Small intestine (tissue), 7 donors: ENCODE measurements around the gene ALKAL2. TPM values are rescaled to one million over a fixed set of nuclear protein-coding genes. Genes with fewer than 3 reads are reported as not detected.
"Not testable (repeated sequence)": the region's sequence is repeated elsewhere in the genome, so short reads cannot be mapped to it uniquely, and the experiment has no call there.

Experiments used
- DNase-seq, 2 donors: peaks; one replicate each; pipeline versions ENCODE4 v3.0.0 to v3.0.0-alpha.2; 2013
- FAIRE-seq: peaks from 2 replicates; lab custom pipeline; 2012; peaks lifted over from hg19 to GRCh38; lab: Jason Lieb, UNC
- H3K27ac ChIP-seq, 3 donors: one replicate each; pipeline ENCODE4 v1.5.1; 2013; ENCODE audit warnings: low read length in 2 of 3, mild to moderate bottlenecking in 2 of 3, control low read depth in 1 of 3, inconsistent platforms in 1 of 3, low read depth in 1 of 3, moderate library complexity in 1 of 3
- H3K27me3 ChIP-seq, 3 donors: one replicate each; pipeline ENCODE4 v1.6.1; 2013; ENCODE audit warnings: low read length in 3 of 3, inconsistent platforms in 1 of 3; ENCODE audit not compliant: control insufficient read depth in 3 of 3, insufficient read depth in 3 of 3
- H3K36me3 ChIP-seq, 3 donors: one replicate each; pipeline ENCODE4 v1.6.1; 2013; ENCODE audit warnings: low read length in 3 of 3, inconsistent platforms in 1 of 3, low read depth in 1 of 3, mild to moderate bottlenecking in 1 of 3, moderate library complexity in 1 of 3; ENCODE audit not compliant: control insufficient read depth in 3 of 3, insufficient read depth in 2 of 3
- H3K4me1 ChIP-seq, 3 donors: one replicate each; pipeline ENCODE4 v1.6.1; 2013; ENCODE audit warnings: low read length in 2 of 3, inconsistent platforms in 1 of 3, low read depth in 1 of 3, mild to moderate bottlenecking in 1 of 3, moderate library complexity in 1 of 3; ENCODE audit not compliant: control insufficient read depth in 3 of 3, insufficient read depth in 2 of 3
- H3K4me3 ChIP-seq, 3 donors: one replicate each; pipeline ENCODE4 v1.5.1; 2013; ENCODE audit warnings: low read length in 3 of 3, control low read depth in 1 of 3, inconsistent platforms in 1 of 3, low read depth in 1 of 3, mild to moderate bottlenecking in 1 of 3, moderate library complexity in 1 of 3
- H3K9me3 ChIP-seq, 2 donors: one replicate each; pipeline ENCODE4 v1.6.1; 2013; ENCODE audit warnings: low read depth in 1 of 2, low read length in 1 of 2; ENCODE audit not compliant: control insufficient read depth in 2 of 2, insufficient read depth in 1 of 2
- WGBS, 3 donors: extraction: QIAGEN DNeasy Blood & Tissue Kit; methylation state at CpG; one replicate each; pipeline ENCODE4 v1.1.7; 2013; 5-methylcytosine and 5-hydroxymethylcytosine counted together
- polyA plus RNA-seq, 4 donors: library from polyadenylated mRNA; stranded (reverse) in 3 of 4; unstranded in 1 of 4; fragments of 200-250 nt in 3 of 4; fragments of 120-200 nt in 1 of 4; gene quantifications; one replicate each; pipeline versions ENCODE4 v1.2.1 to v1.2.3, GENCODE V29; 2013
- donor health status: healthy with polysubstance abuse.
- donor health status: control.
- donor health status: control.
- donor health status: Bipolar disorder and iron deficiency.
- donor health status: healthy.

Gene ALKAL2
- polyA plus RNA-seq, 4 donors: 0.45 to 3.5 (median 2.8) TPM

DNA sequence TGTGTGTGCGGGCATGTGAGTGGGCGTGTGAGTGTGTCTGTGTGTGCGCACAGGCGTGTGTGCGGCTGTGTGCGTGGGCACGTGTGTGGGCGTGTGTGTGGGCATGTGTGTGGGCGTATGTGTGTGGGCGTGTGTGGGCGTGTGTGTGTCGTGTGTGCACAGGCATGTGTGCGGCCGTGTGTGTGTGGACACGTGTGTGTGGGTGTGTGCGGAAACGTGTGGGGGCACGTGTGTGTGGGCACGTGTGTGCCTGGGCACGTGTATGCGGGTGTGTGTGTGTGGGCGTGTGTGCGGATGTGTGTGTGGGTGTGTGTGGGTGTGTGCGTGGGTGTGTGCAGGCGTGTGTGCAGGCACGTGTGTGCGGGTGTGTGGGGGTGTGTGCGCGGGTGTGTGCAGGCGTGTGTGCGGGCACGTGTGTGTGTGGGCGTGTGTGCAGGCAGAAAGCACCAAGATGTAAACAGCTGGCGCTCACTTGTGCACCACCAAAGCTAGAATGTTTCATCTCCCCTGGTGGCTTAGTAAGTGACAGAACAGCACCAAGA lies 31.2 kb upstream of the ALKAL2 start:
- Histone ChIP-seq H3K36me3 (no peaks in the 10 kb centered on the region), H3K27ac (no peak overlapping the region), H3K4me3 (no peak overlapping the region), H3K9me3 (peaks cover 0 to 4% of the 10 kb centered on the region in 2 donors), H3K27me3 (no peaks in the 10 kb centered on the region), H3K4me1 (no peaks in the 10 kb centered on the region)
- WGBS, 3 donors: 87 to 90% (median 87%) methylated on average over 32 to 34 of the region's 34 CpGs
- no peak for DNase-seq
- no peak for FAIRE-seq

DNA sequence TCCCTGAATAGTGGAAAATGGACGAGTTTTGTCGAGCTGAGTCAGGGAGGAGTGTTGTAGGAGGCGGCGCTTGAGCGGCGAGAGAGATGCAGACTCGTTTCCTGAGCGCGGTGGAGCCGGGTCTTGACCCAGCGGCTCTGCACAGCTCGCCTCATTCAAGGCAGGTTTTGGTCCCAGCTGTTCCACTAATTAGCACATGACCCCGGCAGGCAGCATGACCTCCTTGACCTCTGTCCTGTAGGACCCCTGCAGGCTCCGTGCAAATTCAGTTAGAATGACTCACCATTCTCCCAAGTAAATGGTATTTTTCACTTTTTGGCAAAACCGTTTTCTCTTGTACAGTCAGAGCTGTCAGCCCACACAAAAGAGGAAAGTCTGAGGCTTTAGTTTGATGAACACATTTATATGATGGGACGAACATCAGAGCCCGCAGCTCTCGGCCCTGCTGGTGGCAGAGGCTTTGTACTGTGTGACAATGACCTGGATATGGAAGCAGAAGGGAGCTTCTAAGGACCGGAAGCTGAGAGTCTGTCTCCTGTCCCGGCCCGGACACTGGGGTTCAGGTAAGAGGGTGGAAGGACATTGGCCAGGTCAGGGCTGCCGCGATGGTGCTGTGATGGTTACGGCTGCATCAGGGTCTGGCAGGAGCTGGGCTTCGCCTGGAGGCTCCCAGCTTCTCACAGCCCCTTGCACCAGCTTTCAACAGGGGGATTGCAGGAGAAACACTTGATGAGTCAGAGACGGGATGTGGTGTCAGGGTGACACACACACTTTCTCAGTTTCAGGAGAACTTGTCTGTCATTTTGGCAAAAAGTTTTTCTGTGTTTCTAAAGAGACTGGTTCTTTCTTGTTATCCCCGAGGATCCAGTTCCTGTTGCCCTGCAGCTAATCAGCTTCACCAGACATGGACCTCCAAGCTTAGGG lies 29.9 kb upstream of the ALKAL2 start:
- FAIRE-seq: no peak
- Histone ChIP-seq H3K27me3 (no peaks in the 10 kb centered on the region), H3K4me1 (no peaks in the 10 kb centered on the region), H3K27ac (peak overlapping the region in 1 of 3 donors; percentile 4), H3K9me3 (peaks cover 0 to 4% of the 10 kb centered on the region in 2 donors), H3K36me3 (no peaks in the 10 kb centered on the region), H3K4me3 (no peak overlapping the region)
- 68 to 78% (median 73%) methylated on average over 27 of the region's 27 CpGs for WGBS, 3 donors
- peak in 1 of 2 donors; percentile 11 for DNase-seq

DNA sequence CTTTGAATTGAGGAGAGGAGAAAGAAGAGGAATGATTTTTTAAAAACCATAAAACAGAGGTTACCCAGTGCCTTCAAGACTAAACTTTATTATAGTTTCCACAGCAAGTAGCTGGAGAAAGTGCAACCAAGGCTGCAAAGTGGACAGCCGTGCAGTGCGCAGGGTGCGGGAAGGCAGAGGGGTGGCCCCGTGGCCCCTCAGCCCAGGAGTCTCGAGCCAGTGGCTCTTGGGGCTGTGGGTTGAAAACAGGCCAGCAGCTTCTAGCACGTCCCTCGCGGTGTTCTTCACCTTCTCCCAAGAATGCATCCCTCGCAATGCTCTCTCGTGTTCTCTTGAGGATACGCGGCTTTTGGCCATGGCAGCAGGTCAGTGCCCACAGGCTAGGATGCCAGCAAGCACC lies 28.5 kb upstream of the ALKAL2 start:
- 92 to 95% (median 92%) methylated on average over 12 of the region's 12 CpGs for WGBS, 3 donors
- Histone ChIP-seq H3K4me3 (no peak overlapping the region), H3K27ac (no peak overlapping the region), H3K4me1 (no peaks in the 10 kb centered on the region), H3K27me3 (no peaks in the 10 kb centered on the region), H3K36me3 (no peaks in the 10 kb centered on the region), H3K9me3 (peaks cover 0 to 4% of the 10 kb centered on the region in 2 donors)
- FAIRE-seq (no peak), DNase-seq (no peak)

DNA sequence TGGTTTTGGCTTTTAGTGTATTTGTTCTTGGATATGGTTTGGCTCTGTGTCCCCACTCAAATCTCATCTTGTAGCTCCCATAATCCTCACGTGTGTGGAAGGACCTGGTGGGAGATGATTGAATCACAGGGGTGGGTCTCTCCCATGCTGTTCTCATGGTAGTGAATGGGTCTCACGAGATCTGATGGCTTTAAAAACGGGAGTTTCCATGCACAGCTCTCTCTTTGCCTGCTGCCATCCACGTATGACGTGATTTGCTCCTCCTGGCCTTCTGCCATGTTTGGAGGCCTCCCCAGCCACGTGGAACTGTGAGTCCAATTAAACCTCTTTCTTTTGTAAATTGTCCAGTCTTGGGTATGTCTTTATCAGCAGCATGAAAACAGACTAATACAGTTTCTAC lies 28.0 kb upstream of the ALKAL2 start:
- WGBS, 3 donors: 57 to 63% (median 63%) methylated on average over 6 of the region's 6 CpGs
- not testable (repeated sequence) for H3K27ac ChIP-seq, H3K4me3 ChIP-seq, H3K4me1 ChIP-seq, H3K27me3 ChIP-seq, DNase-seq, H3K9me3 ChIP-seq, FAIRE-seq, H3K36me3 ChIP-seq

DNA sequence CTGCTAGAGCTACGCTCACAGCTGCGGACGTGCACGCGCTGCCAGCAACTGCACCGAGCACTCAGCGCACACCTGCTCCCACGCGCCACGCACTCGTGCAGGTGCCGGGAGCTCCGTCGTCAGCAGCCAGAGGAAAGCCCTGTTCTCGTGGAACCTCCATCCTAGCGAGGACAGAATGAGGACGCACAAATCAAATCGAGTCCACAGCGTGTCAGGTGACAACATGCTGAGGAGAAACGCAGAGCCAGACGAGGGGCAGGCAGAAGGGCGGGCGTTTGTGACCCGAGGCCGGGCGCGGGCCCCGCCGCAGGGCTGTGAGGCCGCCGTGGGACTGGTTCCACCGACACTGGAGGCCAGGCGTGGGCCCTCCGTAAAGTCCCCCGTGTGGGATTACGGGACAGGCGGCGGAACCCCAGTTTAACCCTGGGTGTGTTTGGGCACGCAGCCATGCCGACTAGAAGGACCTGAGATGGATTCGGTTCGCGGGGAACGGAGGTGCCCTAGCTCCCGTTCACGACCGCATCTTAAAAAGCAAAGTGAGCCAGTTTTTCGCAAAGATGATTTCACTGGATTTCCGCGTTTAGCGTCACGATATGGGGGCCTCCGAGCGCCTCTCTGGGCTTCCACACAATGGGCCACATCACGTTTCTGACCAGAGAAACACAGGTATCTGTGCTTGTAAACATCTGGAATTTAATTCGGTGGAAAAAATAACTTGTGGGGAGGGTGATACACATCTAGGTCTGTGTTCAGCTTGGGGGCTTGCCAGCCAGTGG lies 26.9 kb upstream of the ALKAL2 start:
- no peaks in the 10 kb centered on the region for H3K27me3 ChIP-seq
- no peaks in the 10 kb centered on the region for H3K36me3 ChIP-seq
- H3K9me3 ChIP-seq: peaks cover 0 to 4% of the 10 kb centered on the region in 2 donors
- no peak overlapping the region for H3K4me3 ChIP-seq
- WGBS, 3 donors: 92 to 93% (median 92%) methylated on average over 56 of the region's 56 CpGs
- DNase-seq (no peak), FAIRE-seq (no peak)
- H3K4me1 ChIP-seq: no peaks in the 10 kb centered on the region
- no peak overlapping the region for H3K27ac ChIP-seq

DNA sequence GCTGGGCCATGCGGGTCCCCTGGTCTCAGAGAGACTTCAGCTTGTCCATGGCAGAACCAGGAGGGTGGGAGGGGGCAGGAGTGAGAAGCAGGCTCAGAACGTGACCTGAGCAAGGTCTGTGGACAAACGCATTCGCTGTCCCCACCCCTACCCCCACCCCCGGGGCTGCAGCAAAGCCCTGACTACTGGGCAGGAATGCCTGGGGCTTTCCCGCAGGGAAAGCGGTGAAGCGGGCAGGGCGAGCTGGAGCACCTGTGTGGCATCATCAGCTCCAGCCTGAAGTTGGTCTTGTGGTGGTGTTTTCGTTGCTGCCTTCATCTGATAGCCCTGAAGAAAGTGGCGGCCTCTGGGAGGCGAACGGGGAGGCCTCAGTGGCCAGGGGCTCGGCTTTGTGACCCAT lies 26.1 kb upstream of the ALKAL2 start:
- no peak overlapping the region for H3K4me3 ChIP-seq
- FAIRE-seq (no peak), DNase-seq (no peak)
- H3K27ac ChIP-seq: no peak overlapping the region
- no peaks in the 10 kb centered on the region for H3K4me1 ChIP-seq
- peaks cover 0 to 4% of the 10 kb centered on the region in 2 donors for H3K9me3 ChIP-seq
- H3K36me3 ChIP-seq: no peaks in the 10 kb centered on the region
- WGBS, 3 donors: 72 to 78% (median 75%) methylated on average over 14 of the region's 14 CpGs
- H3K27me3 ChIP-seq: no peaks in the 10 kb centered on the region

DNA sequence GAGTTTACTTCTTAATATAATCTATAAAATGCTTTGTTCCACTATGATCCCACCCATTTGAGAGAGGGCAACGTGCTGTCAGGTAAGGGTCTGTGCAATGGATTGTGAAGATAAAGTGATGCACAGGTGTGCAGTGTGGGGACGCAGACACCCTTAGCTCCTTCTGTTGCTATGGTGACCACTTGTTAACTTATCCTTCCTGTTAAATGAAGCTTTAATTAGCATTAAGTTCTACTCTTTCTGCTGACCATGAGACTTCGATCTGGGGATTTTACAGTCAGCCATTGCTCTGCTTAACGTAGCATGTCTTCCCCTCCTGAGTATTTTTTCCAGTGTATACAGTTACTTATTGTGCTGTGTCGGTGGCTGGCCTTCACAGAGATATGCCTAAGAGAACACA lies 23.1 kb upstream of the ALKAL2 start:
- FAIRE-seq: no peak
- no peak overlapping the region for H3K27ac ChIP-seq
- H3K36me3 ChIP-seq: no peaks in the 10 kb centered on the region
- DNase-seq: no peak
- H3K9me3 ChIP-seq: peaks cover 0 to 4% of the 10 kb centered on the region in 2 donors
- 66 to 79% (median 74%) methylated on average over 5 of the region's 5 CpGs for WGBS, 3 donors
- H3K27me3 ChIP-seq: no peaks in the 10 kb centered on the region
- H3K4me3 ChIP-seq: no peak overlapping the region
- H3K4me1 ChIP-seq: no peaks in the 10 kb centered on the region

DNA sequence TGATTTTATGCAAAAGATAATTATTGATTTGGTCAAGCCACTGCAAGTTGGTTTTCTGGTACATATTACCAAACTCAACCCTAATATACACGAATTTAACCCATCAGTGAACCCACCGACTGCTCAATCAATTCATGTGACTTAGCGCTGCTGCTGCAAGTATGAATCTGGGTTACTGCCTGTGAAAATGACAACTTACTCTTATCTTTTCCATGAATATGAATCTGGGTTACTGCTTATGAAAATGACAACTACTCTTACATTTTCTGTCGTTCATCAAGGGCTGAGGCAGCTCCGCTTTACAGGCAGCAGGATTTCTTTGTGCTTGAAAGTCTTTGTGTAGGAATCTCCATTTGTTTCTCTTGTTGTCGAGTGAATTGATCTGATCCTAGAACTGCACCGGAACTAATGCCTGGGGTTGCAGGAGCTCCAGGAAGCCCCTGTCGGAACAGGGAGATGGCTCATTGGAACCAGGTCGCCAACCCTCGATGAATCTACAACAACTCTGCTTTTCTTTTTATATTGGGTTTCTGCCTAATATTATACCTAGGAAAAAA lies 22.1 kb upstream of the ALKAL2 start:
- Histone ChIP-seq H3K4me1 (no peaks in the 10 kb centered on the region), H3K27ac (no peak overlapping the region), H3K9me3 (no peaks in the 10 kb centered on the region), H3K27me3 (no peaks in the 10 kb centered on the region), H3K36me3 (no peaks in the 10 kb centered on the region), H3K4me3 (no peak overlapping the region)
- DNase-seq: no peak
- no peak for FAIRE-seq
- 75 to 84% (median 79%) methylated on average over 10 of the region's 10 CpGs for WGBS, 3 donors
